HPDE6-E6E7 (cell line): ENCODE measurements around the gene POM121.
"Not testable (repeated sequence)": the region's sequence is repeated elsewhere in the genome, so short reads cannot be mapped to it uniquely, and the experiment has no call there.

ENCODE experiments used
- DNase-seq: peaks from one replicate; pipeline ENCODE4 v3.0.0; 2011; ENCODE audit warnings: missing footprints; ENCODE audit errors: extremely low spot score

POM121 gene

DNA sequence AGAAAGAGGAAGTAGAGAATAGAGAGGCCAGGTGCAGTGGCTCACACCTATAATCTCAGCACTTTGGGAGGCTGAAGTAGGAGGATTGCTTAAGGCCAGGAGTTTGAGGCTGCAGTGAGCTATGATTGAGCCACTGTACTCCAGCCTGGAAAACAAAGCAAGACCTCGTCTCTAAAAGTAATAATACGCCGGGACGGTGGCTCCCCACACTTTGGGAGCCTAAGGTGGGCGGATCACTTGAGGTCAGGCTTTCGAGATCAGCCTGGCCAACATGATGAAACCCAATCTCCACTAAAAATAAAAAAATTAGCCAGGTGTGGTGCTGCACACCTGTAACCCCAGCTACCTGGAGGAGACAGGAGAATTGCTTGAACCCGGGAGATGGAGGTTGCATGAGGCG lies 70.6 kb downstream of the POM121 start:
- not testable (repeated sequence) for DNase-seq

GRCh38 chr7:72997447-72997846 lies 72.6 kb downstream of the POM121 start:
- DNase-seq: not testable (repeated sequence)

GRCh38 chr7:72997887-72998468 lies 73.1 kb downstream of the POM121 start:
- DNase-seq: not testable (repeated sequence)
